HepG2 (cell line): ENCODE data around the gene C20orf204. TPM values are rescaled to one million over a fixed set of nuclear protein-coding genes. Genes with fewer than 3 reads are reported as not detected.

Experiments used
- CBX2 ChIP-seq, 2 experiments: fragments of 200-600 bp in 1 of 2; sonication (generic); formaldehyde crosslinking in 1 of 2; IDR thresholded peaks; 2 replicates each; pipeline versions ENCODE4 v1.7.0 to v1.8.1; 2018 to 2022; ENCODE audit warnings: low read depth in 2 of 2, low read length in 1 of 2, mild to moderate bottlenecking in 1 of 2, missing genetic modification reagents in 1 of 2
- CHD2 ChIP-seq: IDR thresholded peaks from 2 replicates; pipeline ENCODE4 v1.6.1; 2011; ENCODE audit warnings: low read depth, low read length, improper control_type of control experiment
- HOXA9 ChIP-seq: sonication (generic); formaldehyde crosslinking; IDR thresholded peaks from 2 replicates; pipeline ENCODE4 v1.8.1; 2022; ENCODE audit warnings: missing genetic modification reagents, mild to moderate bottlenecking, moderate library complexity, borderline replicate concordance
- LBX2 ChIP-seq: sonication (generic); formaldehyde crosslinking; IDR thresholded peaks from 2 replicates; pipeline ENCODE4 v1.5.0; 2020; ENCODE audit warnings: missing genetic modification reagents, mild to moderate bottlenecking, borderline replicate concordance
- MAFK ChIP-seq, 2 experiments: IDR thresholded peaks in 1 of 2; conservative IDR thresholded peaks in 1 of 2; 2 replicates each; pipeline ENCODE4 v1.6.1; 2011; ENCODE audit warnings: improper control_type of control experiment in 2 of 2, low read length in 2 of 2
- NCOA2 ChIP-seq: sonication (generic); formaldehyde crosslinking; IDR thresholded peaks from 2 replicates; pipeline ENCODE4 v1.8.0; 2022; ENCODE audit warnings: inconsistent platforms
- NPAS2 ChIP-seq: sonication (generic); formaldehyde crosslinking; IDR thresholded peaks from 2 replicates; pipeline ENCODE4 v1.8.0; 2022; ENCODE audit warnings: mild to moderate bottlenecking, missing genetic modification reagents, borderline replicate concordance
- PAWR ChIP-seq: sonication (generic); formaldehyde crosslinking; IDR thresholded peaks from 2 replicates; pipeline ENCODE4 v1.4.0; 2020; ENCODE audit warnings: missing genetic modification reagents, mild to moderate bottlenecking, borderline replicate concordance
- PHF21A ChIP-seq: sonication (generic); formaldehyde crosslinking; IDR thresholded peaks from 2 replicates; pipeline ENCODE4 v1.5.0; 2020; ENCODE audit warnings: mild to moderate bottlenecking, missing genetic modification reagents
- SRSF1 ChIP-seq: fragments of 200-400 bp; formaldehyde crosslinking; optimal IDR thresholded peaks from 2 replicates; pipeline ENCODE3; 2017; ENCODE audit warnings: mild to moderate bottlenecking, low read depth, low read length, moderate library complexity
- ZMYM3 ChIP-seq: sonication (generic); formaldehyde crosslinking; IDR thresholded peaks from 2 replicates; pipeline ENCODE4 v1.5.1; 2020; ENCODE audit warnings: mild to moderate bottlenecking, missing genetic modification reagents
- ZNF260 ChIP-seq: sonication (generic); formaldehyde crosslinking; IDR thresholded peaks from 2 replicates; pipeline ENCODE4 v1.4.0; 2020; ENCODE audit warnings: missing genetic modification reagents, low read depth, mild to moderate bottlenecking, borderline replicate concordance
- ZNF296 ChIP-seq: sonication (generic); formaldehyde crosslinking; conservative IDR thresholded peaks from 2 replicates; pipeline ENCODE4 v1.5.0; 2020; ENCODE audit warnings: mild to moderate bottlenecking, missing genetic modification reagents
- ZNF407 ChIP-seq: sonication (generic); formaldehyde crosslinking; IDR thresholded peaks from one replicate; pipeline ENCODE4 v1.5.1; 2020; ENCODE audit warnings: mild to moderate bottlenecking, missing genetic modification reagents; ENCODE audit errors: not compliant biosample characterization
- ZNF556 ChIP-seq: sonication (generic); formaldehyde crosslinking; IDR thresholded peaks from 2 replicates; pipeline ENCODE4 v1.4.0; 2020; ENCODE audit warnings: mild to moderate bottlenecking, missing genetic modification reagents, borderline replicate concordance
- ZNF564 ChIP-seq: sonication (generic); formaldehyde crosslinking; IDR thresholded peaks from 2 replicates; pipeline ENCODE4 v1.8.1; 2023; ENCODE audit warnings: mild to moderate bottlenecking, missing genetic modification reagents
- ZNF580 ChIP-seq: IDR thresholded peaks from 2 replicates; pipeline ENCODE4 v1.6.1; 2016; ENCODE audit warnings: low read depth, borderline replicate concordance
- ZNF629 ChIP-seq: sonication (generic); formaldehyde crosslinking; conservative IDR thresholded peaks from 2 replicates; pipeline ENCODE4 v1.5.0; 2020; ENCODE audit warnings: missing genetic modification reagents
- ZNF678 ChIP-seq: sonication (generic); formaldehyde crosslinking; IDR thresholded peaks from 2 replicates; pipeline ENCODE4 v1.4.0; 2020; ENCODE audit warnings: mild to moderate bottlenecking, missing genetic modification reagents
- polyA plus RNA-seq, 8 experiments: library from polyadenylated mRNA; depleted of rRNA in 3 of 8; stranded (reverse) in 7 of 8; unstranded in 1 of 8; fragments of >200 nt; fragmentation: Illumina TruSeq in 4 of 8; extraction: Trizol in 4 of 8; gene quantifications; 2 replicates each; pipeline versions ENCODE4 v1.2.1 to v1.2.3, GENCODE V29; 2011 to 2016; ENCODE audit warnings: low read depth in 4 of 8, missing spikeins in 1 of 8, mixed read lengths in 1 of 8; ENCODE audit not compliant: insufficient read depth in 1 of 8
- total RNA-seq, 5 experiments: library from RNA; depleted of rRNA; stranded (reverse); fragments of >200 nt; fragmentation: Illumina TruSeq; extraction: Trizol; gene quantifications; 2 replicates each; pipeline ENCODE4 v1.2.3, GENCODE V29; 2016; ENCODE audit warnings: low read depth in 1 of 5
- TF ChIP-seq, protein P1 (sequence below): IDR thresholded peaks from 2 replicates; pipeline ENCODE4 v1.6.1; 2016; ENCODE audit warnings: mild to moderate bottlenecking, missing biosample characterization, missing genetic modification reagents

C20orf204 gene
- total and polyA plus RNA-seq, 2 of the 13 experiments (the other 11 are each of a cell fraction or from before 2014, with no cell fraction given): 22.1 to 80.0 TPM

- TF ChIP-seq ZNF407 (peak; percentile 76), ZMYM3 (no peak; the same call in 1 of the 2 replicates), LBX2 (CRISPR knock-in tag) (no peak), PHF21A (no peak), NPAS2 (CRISPR knock-in tag) (no peak), ZNF564 (CRISPR knock-in tag) (peak; percentile 21; the same call in 1 of the 2 replicates), ZNF629 (no peak), ZNF678 (CRISPR knock-in tag) (peak; percentile 15; the same call in 1 of the 2 replicates), ZNF580 (CRISPR knock-in tag) (peak; percentile 57; the same call in 1 of the 2 replicates), PAWR (CRISPR knock-in tag) (no peak), CBX2 (IDR thresholded peaks at IDR 0.05; ENCODE audit: low read depth, low read length) (no peak), CBX2 (CRISPR knock-in tag; IDR thresholded peaks at IDR 0.05; ENCODE audit: low read depth) (no peak), ZNF296 (no peak), CHD2 (no peak), ZNF556 (CRISPR knock-in tag) (no peak), MAFK (conservative IDR thresholded peaks at IDR 0.05 in 1 of 2, IDR thresholded peaks at IDR 0.05 in 1 of 2; ENCODE audit: low read length in 2 of 2) (no peak), HOXA9 (CRISPR knock-in tag) (0 out of 2 replicates have a peak, but pooled peaks have one; percentile 17), NCOA2 (no peak), ZNF260 (CRISPR knock-in tag) (no peak), SRSF1 (no peak)
- TF ChIP-seq, protein P1, sequence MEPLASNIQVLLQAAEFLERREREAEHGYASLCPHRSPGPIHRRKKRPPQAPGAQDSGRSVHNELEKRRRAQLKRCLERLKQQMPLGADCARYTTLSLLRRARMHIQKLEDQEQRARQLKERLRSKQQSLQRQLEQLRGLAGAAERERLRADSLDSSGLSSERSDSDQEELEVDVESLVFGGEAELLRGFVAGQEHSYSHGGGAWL (CRISPR knock-in tag): 0 out of 2 replicates have a peak, but pooled peaks have one; percentile 42
These were observed 27.6 kb downstream of the C20orf204 start (continued) for GRCh38 chr20:64063389-64064144.
